GM21619 (cell line): ENCODE data around the gene THNSL1.
A peak's percentile ranks its signal among the peaks of the same experiment; 100 is the strongest.
"Not testable (repeated sequence)": the region's sequence is repeated elsewhere in the genome, so short reads cannot be mapped to it uniquely, and the experiment has no call there.

Source experiments
- ATAC-seq: cut with Tn5 transposase; IDR thresholded peaks from one replicate; pipeline ENCODE4 v1.9.1; 2021; ENCODE audit not compliant: unreplicated experiment

THNSL1 gene

DNA sequence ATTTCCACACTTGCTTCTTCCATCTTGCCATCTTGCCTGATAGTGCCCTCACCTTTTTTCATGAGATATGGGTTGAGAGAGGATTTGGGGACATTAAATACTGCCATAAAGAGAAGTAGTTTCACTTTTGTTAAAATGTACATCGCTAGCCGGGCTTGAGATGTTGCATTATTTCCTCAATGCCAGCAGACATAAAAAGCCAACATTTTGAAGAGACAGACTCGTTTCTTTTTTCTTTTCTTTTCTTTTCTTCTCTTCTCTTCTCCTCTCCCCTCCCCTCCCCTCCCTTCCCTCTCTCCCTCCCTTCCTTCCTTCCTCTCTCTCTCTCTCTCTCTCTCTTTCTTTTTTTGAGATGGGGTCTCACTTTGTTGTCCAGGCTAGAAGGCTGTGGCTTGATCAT, 18.4 kb upstream of the THNSL1 start:
- no peak for ATAC-seq

DNA sequence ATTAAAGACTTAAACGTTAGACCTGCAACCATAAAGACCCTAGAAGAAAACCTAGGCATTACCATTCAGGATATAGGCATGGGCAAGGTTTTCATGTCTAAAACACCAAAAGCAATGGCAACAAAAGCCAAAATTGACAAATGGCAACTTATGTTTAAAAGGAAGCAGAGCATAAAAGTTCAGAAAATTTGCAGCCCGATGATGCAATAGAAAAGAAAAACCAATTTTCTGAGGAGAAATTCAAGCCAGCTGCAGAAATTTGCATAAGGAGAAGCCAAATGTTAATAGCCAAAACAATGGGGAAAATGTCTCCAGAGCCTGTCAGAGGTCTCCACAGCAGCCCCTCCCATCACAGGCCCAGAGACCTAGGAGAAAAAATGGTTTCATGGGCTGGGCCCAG, 4.8 kb upstream of the THNSL1 start:
- not testable (repeated sequence) for ATAC-seq

GRCh38 chr10:25014579-25014978, 1.8 kb upstream of the THNSL1 start:
- no peak for ATAC-seq

DNA sequence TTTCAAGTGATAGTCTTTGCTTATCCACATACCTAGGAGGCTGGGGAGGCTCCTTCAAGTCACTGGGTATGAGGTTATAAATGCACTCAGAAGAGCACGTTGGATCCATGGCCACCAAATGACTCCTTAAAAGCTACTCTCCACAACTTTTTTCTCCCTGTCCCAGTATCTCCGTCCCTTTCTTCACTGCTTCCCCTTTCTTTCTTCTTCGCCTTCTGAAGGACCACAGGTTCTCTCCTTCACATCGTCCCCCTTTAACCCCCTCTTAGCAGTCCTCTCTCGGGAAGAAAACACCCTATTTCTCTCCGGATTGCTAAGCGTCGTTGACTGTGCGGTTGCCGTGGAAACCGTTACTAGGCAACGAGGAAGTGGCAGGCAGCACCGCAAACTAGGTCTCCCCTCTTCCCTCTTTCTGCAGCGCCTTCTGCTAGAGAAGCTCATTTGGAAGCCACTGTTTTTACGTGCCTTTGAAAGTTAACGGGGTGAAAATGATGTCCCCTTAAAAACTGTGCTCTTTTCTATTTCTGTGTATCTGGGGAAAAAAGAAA, 510 bp upstream of the THNSL1 start, which contains the start of gene ENKUR:
Gene ENKUR, minus strand, starts transcription at position 331 of the 548 bp plus-strand sequence. Its CDS starts 222 bp downstream, at position 109.
- peak; percentile 59 for ATAC-seq

DNA sequence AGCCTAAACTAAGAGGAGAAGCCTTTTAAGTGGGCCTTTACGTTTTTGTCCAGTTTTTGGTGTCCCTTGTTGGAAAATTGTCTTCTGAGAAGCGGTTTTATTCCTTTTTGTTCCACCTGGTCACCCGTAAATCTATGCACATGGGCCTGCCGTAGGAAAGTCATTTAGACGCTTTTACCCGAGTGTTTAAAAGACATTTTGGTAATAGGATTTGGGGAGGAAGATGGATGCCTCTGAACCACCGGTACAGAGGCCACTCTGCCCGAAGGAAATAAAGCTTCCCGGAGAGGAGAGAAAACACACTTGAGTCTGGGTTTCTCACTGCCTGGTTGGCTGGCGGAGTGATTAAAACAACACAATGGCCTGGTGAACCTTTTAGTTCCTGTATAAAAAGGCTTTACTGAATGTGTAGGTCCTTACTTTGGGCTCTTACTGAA, 760 bp downstream of the THNSL1 start:
- peak; percentile 2 for ATAC-seq

DNA sequence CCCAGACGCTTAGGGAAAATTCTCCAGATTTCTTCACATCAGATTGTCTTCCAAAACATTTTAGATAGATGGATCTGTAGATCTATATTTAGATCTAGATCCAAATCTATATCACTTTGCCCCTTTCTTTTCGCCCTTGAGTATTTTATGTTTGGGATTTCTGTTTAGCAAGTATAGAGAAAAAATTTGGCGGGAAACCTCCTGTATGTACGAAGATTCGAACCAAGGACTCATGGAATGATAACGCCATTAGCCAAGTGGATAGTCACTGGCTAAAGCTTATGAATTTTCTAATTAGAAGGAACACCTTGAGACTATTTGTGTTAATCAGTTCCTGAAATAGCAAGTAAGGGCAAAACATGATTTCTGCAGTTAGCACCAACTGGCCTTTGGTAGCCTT, 1.2 kb downstream of the THNSL1 start:
- ATAC-seq, result no peak

- no peak for ATAC-seq
Observed at GRCh38 chr10:25018703-25019102, 2.3 kb downstream of the THNSL1 start.

GRCh38 chr10:25023278-25023677, 6.9 kb downstream of the THNSL1 start:
- ATAC-seq, result no peak

GRCh38 chr10:25024528-25024927, 8.1 kb downstream of the THNSL1 start:
- no peak for ATAC-seq

DNA sequence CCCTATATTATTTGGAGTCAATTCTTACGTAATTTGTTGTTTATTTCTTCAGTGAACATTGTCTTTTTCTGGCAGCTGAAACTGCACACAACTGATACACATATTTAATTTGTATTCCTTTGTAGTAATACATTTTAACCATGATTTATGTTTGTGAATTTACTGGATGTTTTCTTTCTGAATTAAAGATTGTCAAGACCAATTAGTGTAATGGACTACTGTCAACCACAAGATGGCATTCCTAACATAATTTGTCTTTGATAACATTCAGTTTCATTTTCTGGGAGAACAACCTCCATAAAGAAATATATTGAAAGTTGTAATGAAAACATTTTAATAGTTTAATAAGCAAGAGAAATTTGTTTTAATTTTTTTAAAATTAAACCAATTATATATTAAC, 10.1 kb downstream of the THNSL1 start:
- ATAC-seq, result no peak

- no peak for ATAC-seq
Observed at GRCh38 chr10:25028711-25029110, 12.3 kb downstream of the THNSL1 start.

DNA sequence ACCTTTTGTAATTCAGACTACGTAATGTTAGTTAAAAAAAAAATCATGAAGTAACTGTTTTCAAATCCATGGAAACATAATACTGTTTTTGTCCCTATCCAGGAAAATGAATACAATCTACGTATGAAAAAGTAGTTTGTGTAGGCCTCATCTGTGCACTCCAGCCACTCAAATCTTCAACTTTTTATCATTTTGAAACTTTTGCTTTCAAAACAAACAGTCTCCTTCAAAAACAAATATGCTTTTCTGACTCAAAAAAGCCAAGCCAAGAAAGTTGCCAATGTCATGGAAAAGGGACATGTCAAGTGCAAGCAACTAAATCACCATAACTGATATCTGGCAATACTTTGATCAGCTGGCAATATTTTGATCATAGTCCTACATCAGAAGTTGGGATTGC, 13.1 kb downstream of the THNSL1 start:
- ATAC-seq, result no peak

GRCh38 chr10:25036381-25036780, 20.0 kb downstream of the THNSL1 start:
- peak; percentile 72 for ATAC-seq

- no peak for ATAC-seq
Observed at GRCh38 chr10:25038325-25038724, 21.9 kb downstream of the THNSL1 start.

DNA sequence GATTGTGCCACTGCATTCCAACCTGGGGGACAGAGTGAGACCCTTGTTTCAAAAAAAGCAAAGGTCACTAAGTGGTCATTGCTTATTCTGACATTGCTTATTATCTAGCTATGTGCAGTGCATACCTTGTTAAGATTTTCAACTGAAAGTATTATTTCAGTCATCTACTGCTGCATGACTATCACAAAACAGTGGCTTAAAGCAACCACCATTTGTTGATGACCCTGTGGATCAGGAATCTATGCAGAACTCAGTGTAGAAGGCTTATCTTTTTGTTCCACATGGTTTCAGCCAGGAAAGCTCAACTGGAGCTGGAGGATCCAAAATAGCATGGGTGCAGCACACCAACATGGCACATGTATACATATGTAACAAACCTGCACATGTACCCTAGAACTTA, 23.1 kb downstream of the THNSL1 start:
- ATAC-seq, result no peak

DNA sequence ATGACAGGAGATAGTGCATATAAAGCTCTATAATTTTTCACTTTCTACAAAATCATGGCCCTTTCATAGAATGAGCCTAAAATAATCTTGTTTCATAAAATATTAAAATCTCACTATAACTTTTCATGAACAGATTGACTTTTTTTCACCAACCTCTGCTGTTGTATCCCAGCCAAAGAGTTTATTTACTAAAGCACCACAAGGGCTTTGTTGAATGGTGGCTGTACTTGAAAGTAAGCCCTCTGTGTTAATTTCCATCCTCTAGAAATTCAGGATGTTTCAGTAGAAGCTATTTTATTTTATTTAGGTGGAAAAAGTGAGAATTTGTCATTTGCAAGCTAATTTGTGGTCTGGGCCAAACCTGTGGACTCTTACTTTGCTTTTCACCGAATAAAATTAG, 30.2 kb downstream of the THNSL1 start:
- no peak for ATAC-seq

DNA sequence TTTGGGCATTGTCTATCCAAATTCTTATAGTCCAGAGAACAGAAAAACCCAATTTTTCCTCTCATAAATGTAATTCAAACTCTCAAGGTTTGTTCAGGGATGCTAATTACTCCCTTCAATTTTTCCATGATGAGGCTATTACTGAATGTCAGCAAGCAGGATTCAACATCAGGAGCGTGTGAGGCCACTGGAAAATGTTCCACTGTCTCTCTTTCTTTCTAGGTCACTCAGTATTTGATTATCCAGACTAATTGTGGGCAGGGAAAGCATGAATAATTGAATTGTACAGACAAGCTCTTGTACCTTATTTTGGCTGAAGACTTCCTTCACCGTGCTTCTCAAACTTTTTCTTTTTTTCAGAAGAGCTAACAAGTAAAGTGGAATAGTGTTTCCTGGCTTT, 30.7 kb downstream of the THNSL1 start:
- no peak for ATAC-seq

DNA sequence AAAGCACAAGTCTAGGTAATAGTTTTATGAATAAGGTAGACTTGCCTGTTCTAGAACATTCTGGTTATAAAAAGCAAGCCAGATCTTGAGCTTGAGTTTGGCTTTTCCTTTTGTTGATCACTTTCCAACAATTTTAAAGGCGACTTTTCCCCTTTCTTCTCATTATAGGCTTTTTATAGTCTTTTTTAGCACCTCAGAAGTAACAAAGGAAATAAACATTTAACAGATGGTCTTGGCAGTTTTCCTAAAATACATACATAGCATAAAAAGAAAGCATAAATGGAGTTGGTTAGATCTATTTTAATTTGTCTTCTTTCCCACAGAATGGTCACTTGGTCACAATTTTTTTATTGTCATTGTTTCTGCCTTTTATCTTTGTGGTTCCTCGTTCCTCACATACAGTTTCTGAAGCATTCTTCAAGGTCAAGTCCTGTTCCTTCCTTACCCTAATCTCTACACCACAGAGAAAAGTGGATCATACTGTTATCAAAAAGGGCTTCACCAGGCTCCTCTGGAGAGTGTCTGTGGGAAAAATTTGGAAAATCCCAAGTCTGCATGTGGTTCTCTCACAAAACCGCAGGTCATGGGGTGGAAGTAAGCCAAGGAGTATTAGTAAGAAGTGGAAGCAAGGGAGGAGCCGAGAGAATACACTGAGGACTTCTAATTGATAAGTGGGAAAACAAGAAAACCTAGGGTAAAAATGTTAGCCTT, 31.3 kb downstream of the THNSL1 start:
- ATAC-seq, result no peak

DNA sequence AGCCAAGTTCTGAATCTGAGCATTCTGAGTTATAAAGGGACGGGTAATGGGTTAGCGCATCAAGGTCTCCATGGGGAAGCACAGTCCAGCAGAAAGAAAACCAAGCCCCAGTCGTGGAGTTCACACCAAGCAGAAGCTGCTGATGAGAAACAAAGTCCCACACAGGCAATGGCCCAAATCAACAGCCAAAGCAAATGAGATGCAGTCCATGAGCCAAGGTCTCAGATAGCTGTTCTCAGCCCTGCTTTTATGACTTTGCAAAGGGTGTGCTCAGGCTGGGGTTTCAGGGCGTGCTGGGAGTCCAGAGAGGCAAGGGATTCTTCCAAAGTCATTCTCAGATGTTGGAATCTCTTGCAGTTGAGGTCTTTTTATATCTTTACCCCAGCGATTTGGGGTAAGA, 32.0 kb downstream of the THNSL1 start:
- no peak for ATAC-seq

DNA sequence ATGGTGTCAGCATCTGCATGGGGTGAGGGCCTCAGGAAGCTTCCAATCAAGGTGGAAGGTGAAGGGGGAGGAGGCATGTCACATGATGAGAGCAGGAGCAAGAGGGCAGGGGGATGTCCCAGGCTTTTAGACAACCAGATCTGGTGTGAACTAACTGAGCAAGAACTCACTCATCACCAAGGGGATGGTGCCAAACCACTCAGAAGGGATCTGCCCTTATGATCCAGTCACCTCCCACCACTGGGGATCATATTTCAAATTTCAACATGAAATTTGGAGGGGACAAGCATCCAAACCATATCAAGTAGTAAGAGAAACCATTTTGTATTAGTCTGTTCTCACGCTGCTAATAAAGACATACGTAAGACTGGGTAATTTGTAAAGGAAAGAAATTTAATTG, 33.6 kb downstream of the THNSL1 start:
- no peak for ATAC-seq

DNA sequence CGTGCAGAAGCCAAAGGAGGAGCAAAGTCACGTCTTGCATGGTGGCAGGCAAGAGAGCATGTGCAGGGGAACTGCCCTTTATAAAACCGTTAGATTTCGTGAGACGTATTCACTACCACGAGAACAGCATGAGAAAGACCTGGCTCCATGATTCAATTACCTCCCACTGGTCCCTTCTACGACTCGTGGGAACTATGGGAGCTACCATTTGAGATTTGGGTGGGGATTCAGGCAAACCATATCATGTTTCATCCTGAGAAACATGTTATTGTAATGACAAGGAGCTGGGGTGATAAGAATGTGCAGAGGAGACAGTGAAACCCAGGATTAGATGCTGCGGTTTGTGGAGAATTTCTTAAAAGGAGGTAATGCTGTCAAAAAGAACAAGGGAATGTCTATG, 34.0 kb downstream of the THNSL1 start:
- no peak for ATAC-seq

GRCh38 chr10:25052012-25052411, 35.6 kb downstream of the THNSL1 start:
- ATAC-seq, result no peak

DNA sequence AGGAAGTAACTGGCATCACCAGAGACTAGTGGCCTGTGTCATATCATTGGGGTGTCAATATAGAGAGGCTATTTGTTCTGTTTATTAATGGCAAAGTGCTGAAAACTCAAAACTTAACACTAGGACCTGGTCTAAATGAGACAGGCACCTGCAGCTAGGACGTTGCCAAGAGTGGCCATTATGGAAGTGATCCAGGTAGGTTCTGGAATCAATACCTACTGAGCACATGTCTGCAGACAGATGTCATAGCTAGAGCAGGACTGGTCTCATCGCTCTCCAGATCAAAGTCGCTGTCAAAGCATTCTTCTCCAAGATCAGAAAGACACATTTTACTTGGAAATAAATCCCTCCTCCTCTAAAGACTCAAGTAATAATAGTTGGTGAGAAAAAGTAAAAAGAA, 40.3 kb downstream of the THNSL1 start:
- no peak for ATAC-seq
